ENCODE measurements around the gene PROK1. TPM values are rescaled to one million over a fixed set of nuclear protein-coding genes. Genes with fewer than 3 reads are reported as not detected.

Gene PROK1
- total and polyA plus RNA-seq, 10 of the 15 experiments (the other 5 are each of a cell fraction or from before 2014, with no cell fraction given) = not detected

GRCh38 chr1:110485725-110486124 is 34.8 kb downstream of the PROK1 start:
- no peaks in the 10 kb centered on the region for H3K36me3 ChIP-seq (ENCODE audit: control insufficient read depth in 2 of 2, insufficient read depth in 2 of 2, low read length in 1 of 2)
- POLR2A ChIA-PET = no interaction called here
- H3K4me3 ChIP-seq = no peak overlapping the region
- H3K4me2 ChIP-seq (ENCODE audit: control insufficient read depth, insufficient read depth) = no peak overlapping the region
- H3K27me3 ChIP-seq (replicated peaks in 1 of 2; ENCODE audit: control insufficient read depth in 2 of 2, insufficient read depth in 2 of 2, low read length in 1 of 2) = peaks cover 3 to 6% of the 10 kb centered on the region in 2 experiments; a peak in 3 of 4 replicates
- no TSS peak for BruUV-seq (replicated peaks)
- no peak overlapping the region for H3K27ac ChIP-seq (ENCODE audit: control insufficient read depth, insufficient read depth)
- H3K4me1 ChIP-seq (ENCODE audit: control insufficient read depth, insufficient read depth, low read length) = no peaks in the 10 kb centered on the region
- no peaks in the 10 kb centered on the region for H3K9me3 ChIP-seq (replicated peaks; ENCODE audit: control insufficient read depth, insufficient read depth, low read length)
- DNase-seq (ENCODE audit: low read depth, low spot score) = no peak
- intact Hi-C loops (cut with micrococcal nuclease; ENCODE audit: unreplicated experiment) = no loop called here
- in situ Hi-C loops (cut with MboI) = no loop called here
- H3K9ac ChIP-seq (ENCODE audit: control insufficient read depth, insufficient read depth, low read length) = no peak overlapping the region
- WGBS (ENCODE audit: insufficient coverage, insufficient replicate concordance, low lambda C conversion rate, missing lambda C conversion rate) = 0% methylated on average over 2 of the region's 2 CpGs
- RAD21 ChIA-PET (ENCODE audit: unreplicated experiment) = no interaction called here
- ATAC-seq = no peak
- no peak overlapping the region for H2AFZ ChIP-seq (ENCODE audit: control insufficient read depth, low read depth, low read length)
- no peak for FAIRE-seq
- no peaks in the 10 kb centered on the region for H4K20me1 ChIP-seq (ENCODE audit: control insufficient read depth, insufficient read depth)
- H3K79me2 ChIP-seq (ENCODE audit: control insufficient read depth, insufficient read depth, low read length) = no peaks in the 10 kb centered on the region
- SMC1A ChIA-PET (ENCODE audit: uncharacterized antibody, unreplicated experiment) = no interaction called here
- no peak for TF ChIP-seq IRF4 (IDR thresholded peaks at IDR 0.05; ENCODE audit: low read depth, low read length)
- CTCF ChIA-PET = interaction anchor here (1.2 kb wide), 1 partner anchor 10 kb away, joined by 5 read pairs; no protein-coding TSS in a partner anchor

GRCh38 chr1:110487726-110488125 is 36.8 kb downstream of the PROK1 start:
- no TSS peak for BruUV-seq (replicated peaks)
- no peak overlapping the region for H2AFZ ChIP-seq (ENCODE audit: control insufficient read depth, low read depth, low read length)
- FAIRE-seq (no peak), DNase-seq (ENCODE audit: low read depth, low spot score) (no peak), ATAC-seq (no peak)
- H3K79me2 ChIP-seq (ENCODE audit: control insufficient read depth, insufficient read depth, low read length) = no peaks in the 10 kb centered on the region
- H3K36me3 ChIP-seq (ENCODE audit: control insufficient read depth in 2 of 2, insufficient read depth in 2 of 2, low read length in 1 of 2) = no peaks in the 10 kb centered on the region
- H3K27me3 ChIP-seq (replicated peaks in 1 of 2; ENCODE audit: control insufficient read depth in 2 of 2, insufficient read depth in 2 of 2, low read length in 1 of 2) = peaks cover 3 to 4% of the 10 kb centered on the region in 2 experiments; a peak in 3 of 4 replicates
- no peaks in the 10 kb centered on the region for H3K9me3 ChIP-seq (replicated peaks; ENCODE audit: control insufficient read depth, insufficient read depth, low read length)
- SMC1A ChIA-PET (ENCODE audit: uncharacterized antibody, unreplicated experiment) = no interaction called here
- 13% methylated on average over 8 of the region's 8 CpGs for WGBS (ENCODE audit: insufficient coverage, insufficient replicate concordance, low lambda C conversion rate, missing lambda C conversion rate)
- RAD21 ChIA-PET (ENCODE audit: unreplicated experiment) = no interaction called here
- no peak overlapping the region for H3K4me2 ChIP-seq (ENCODE audit: control insufficient read depth, insufficient read depth)
- intact Hi-C loops (cut with micrococcal nuclease; ENCODE audit: unreplicated experiment) (no loop called here), in situ Hi-C loops (cut with MboI) (no loop called here)
- CTCF ChIA-PET = no interaction called here
- no peak overlapping the region for H3K9ac ChIP-seq (ENCODE audit: control insufficient read depth, insufficient read depth, low read length)
- H4K20me1 ChIP-seq (ENCODE audit: control insufficient read depth, insufficient read depth) = no peaks in the 10 kb centered on the region
- POLR2A ChIA-PET = no interaction called here
- H3K27ac ChIP-seq (ENCODE audit: control insufficient read depth, insufficient read depth) = no peak overlapping the region
- H3K4me3 ChIP-seq = no peak overlapping the region
- H3K4me1 ChIP-seq (ENCODE audit: control insufficient read depth, insufficient read depth, low read length) = no peaks in the 10 kb centered on the region
- TF ChIP-seq MTA2 (IDR thresholded peaks at IDR 0.05; ENCODE audit: low read depth) = no peak
- TF ChIP-seq TCF12 (IDR thresholded peaks at IDR 0.05; ENCODE audit: low read depth, low read length) = no peak
- TF ChIP-seq ASH2L (IDR thresholded peaks at IDR 0.05; ENCODE audit: borderline replicate concordance, low read depth) = no peak
- TF ChIP-seq, protein P1, sequence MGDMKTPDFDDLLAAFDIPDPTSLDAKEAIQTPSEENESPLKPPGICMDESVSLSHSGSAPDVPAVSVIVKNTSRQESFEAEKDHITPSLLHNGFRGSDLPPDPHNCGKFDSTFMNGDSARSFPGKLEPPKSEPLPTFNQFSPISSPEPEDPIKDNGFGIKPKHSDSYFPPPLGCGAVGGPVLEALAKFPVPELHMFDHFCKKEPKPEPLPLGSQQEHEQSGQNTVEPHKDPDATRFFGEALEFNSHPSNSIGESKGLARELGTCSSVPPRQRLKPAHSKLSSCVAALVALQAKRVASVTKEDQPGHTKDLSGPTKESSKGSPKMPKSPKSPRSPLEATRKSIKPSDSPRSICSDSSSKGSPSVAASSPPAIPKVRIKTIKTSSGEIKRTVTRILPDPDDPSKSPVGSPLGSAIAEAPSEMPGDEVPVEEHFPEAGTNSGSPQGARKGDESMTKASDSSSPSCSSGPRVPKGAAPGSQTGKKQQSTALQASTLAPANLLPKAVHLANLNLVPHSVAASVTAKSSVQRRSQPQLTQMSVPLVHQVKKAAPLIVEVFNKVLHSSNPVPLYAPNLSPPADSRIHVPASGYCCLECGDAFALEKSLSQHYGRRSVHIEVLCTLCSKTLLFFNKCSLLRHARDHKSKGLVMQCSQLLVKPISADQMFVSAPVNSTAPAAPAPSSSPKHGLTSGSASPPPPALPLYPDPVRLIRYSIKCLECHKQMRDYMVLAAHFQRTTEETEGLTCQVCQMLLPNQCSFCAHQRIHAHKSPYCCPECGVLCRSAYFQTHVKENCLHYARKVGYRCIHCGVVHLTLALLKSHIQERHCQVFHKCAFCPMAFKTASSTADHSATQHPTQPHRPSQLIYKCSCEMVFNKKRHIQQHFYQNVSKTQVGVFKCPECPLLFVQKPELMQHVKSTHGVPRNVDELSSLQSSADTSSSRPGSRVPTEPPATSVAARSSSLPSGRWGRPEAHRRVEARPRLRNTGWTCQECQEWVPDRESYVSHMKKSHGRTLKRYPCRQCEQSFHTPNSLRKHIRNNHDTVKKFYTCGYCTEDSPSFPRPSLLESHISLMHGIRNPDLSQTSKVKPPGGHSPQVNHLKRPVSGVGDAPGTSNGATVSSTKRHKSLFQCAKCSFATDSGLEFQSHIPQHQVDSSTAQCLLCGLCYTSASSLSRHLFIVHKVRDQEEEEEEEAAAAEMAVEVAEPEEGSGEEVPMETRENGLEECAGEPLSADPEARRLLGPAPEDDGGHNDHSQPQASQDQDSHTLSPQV (IDR thresholded peaks at IDR 0.05) = no peak
- TF ChIP-seq IRF4 (IDR thresholded peaks at IDR 0.05; ENCODE audit: low read depth, low read length) = no peak
- TF ChIP-seq BMI1 (IDR thresholded peaks at IDR 0.05; ENCODE audit: borderline replicate concordance) = no peak
- TF ChIP-seq PBX3 (IDR thresholded peaks at IDR 0.05; ENCODE audit: insufficient replicate concordance, low read depth, low read length) = no peak
- TF ChIP-seq SP1 (IDR thresholded peaks at IDR 0.05; ENCODE audit: low read depth, low read length) = no peak
- TF ChIP-seq EZH2 (IDR thresholded peaks at IDR 0.05; ENCODE audit: borderline replicate concordance, control insufficient read depth, low read depth, low read length) = no peak
- no peak for TF ChIP-seq SUPT20H (IDR thresholded peaks at IDR 0.05; ENCODE audit: borderline replicate concordance, control insufficient read depth, low read depth, low read length)
- TF ChIP-seq HDGF (IDR thresholded peaks at IDR 0.05) = no peak
- TF ChIP-seq NFYB (IDR thresholded peaks at IDR 0.05; ENCODE audit: insufficient read depth, low read depth, low read length) = no peak
- no peak for TF ChIP-seq CEBPB (IDR thresholded peaks at IDR 0.05; ENCODE audit: borderline replicate concordance in 1 of 2, low read depth in 2 of 2, low read length in 2 of 2)
